HG02623 (cell line): ENCODE measurements around the gene CFAP74.
"Not testable (repeated sequence)": the region's sequence is repeated elsewhere in the genome, so short reads cannot be mapped to it uniquely, and the experiment has no call there.

Experiments used
- ATAC-seq: cut with Tn5 transposase; IDR thresholded peaks from one replicate; pipeline ENCODE4 v1.9.1; 2021; ENCODE audit warnings: moderate library complexity; ENCODE audit not compliant: unreplicated experiment

CFAP74 gene

GRCh38 chr1:1954831-1955441 lies 48.6 kb downstream of the CFAP74 start:
- ATAC-seq, result no peak

- no peak for ATAC-seq
Observed at GRCh38 chr1:1954015-1954414, 49.6 kb downstream of the CFAP74 start.

- ATAC-seq, result no peak
Observed at GRCh38 chr1:1950940-1951339, 52.6 kb downstream of the CFAP74 start.

GRCh38 chr1:1948783-1949182 lies 54.8 kb downstream of the CFAP74 start:
- ATAC-seq, result no peak

- no peak for ATAC-seq
Observed at GRCh38 chr1:1947493-1947892, 56.1 kb downstream of the CFAP74 start.

GRCh38 chr1:1946540-1946939 lies 57.0 kb downstream of the CFAP74 start:
- ATAC-seq, result no peak

- ATAC-seq, result no peak
Observed at GRCh38 chr1:1945782-1946393, 57.7 kb downstream of the CFAP74 start.

- no peak for ATAC-seq
Observed at GRCh38 chr1:1943834-1944570, 59.6 kb downstream of the CFAP74 start.

GRCh38 chr1:1942753-1943656 lies 60.6 kb downstream of the CFAP74 start:
- no peak for ATAC-seq

- ATAC-seq, result no peak
Observed at GRCh38 chr1:1941868-1942752, 61.5 kb downstream of the CFAP74 start.

- no peak for ATAC-seq
Observed at GRCh38 chr1:1941211-1941841, 62.3 kb downstream of the CFAP74 start.

- ATAC-seq, result no peak
Observed at GRCh38 chr1:1940123-1940425, 63.5 kb downstream of the CFAP74 start.

GRCh38 chr1:1939296-1940122 lies 64.1 kb downstream of the CFAP74 start:
- no peak for ATAC-seq

- no peak for ATAC-seq
Observed at GRCh38 chr1:1938613-1939295, 64.8 kb downstream of the CFAP74 start.

- ATAC-seq, result no peak
Observed at GRCh38 chr1:1938276-1938573, 65.4 kb downstream of the CFAP74 start.

GRCh38 chr1:1937549-1938275 lies 65.9 kb downstream of the CFAP74 start:
- no peak for ATAC-seq

GRCh38 chr1:1937061-1937460 lies 66.5 kb downstream of the CFAP74 start:
- no peak for ATAC-seq

- ATAC-seq, result not testable (repeated sequence)
Observed at GRCh38 chr1:1934848-1935247, 68.7 kb downstream of the CFAP74 start.
